Measurements from ENCODE around the gene ERC1.
"Not testable (repeated sequence)": the region's sequence is repeated elsewhere in the genome, so short reads cannot be mapped to it uniquely, and the experiment has no call there.

Gene ERC1

GRCh38 chr12:1205512-1206060, 214.6 kb downstream of the ERC1 start:
- H3K4me3 ChIP-seq (ENCODE audit: low read depth, low read length) = no peak overlapping the region
- H3K4me1 ChIP-seq (ENCODE audit: control insufficient read depth, insufficient read depth, low read length) = peaks cover 21% of the 10 kb centered on the region
- no peak overlapping the region for H3K9ac ChIP-seq (ENCODE audit: low read length)
- H3K27me3 ChIP-seq (ENCODE audit: control insufficient read depth, insufficient read depth, low read length) = no peaks in the 10 kb centered on the region
- H3K27ac ChIP-seq (ENCODE audit: low read depth, low read length) = no peak overlapping the region
- H3K9me3 ChIP-seq (ENCODE audit: control insufficient read depth, insufficient read depth, low read depth, low read length) = no peaks in the 10 kb centered on the region
- H3K36me3 ChIP-seq (ENCODE audit: control insufficient read depth, insufficient read depth, low read length) = no peaks in the 10 kb centered on the region

DNA sequence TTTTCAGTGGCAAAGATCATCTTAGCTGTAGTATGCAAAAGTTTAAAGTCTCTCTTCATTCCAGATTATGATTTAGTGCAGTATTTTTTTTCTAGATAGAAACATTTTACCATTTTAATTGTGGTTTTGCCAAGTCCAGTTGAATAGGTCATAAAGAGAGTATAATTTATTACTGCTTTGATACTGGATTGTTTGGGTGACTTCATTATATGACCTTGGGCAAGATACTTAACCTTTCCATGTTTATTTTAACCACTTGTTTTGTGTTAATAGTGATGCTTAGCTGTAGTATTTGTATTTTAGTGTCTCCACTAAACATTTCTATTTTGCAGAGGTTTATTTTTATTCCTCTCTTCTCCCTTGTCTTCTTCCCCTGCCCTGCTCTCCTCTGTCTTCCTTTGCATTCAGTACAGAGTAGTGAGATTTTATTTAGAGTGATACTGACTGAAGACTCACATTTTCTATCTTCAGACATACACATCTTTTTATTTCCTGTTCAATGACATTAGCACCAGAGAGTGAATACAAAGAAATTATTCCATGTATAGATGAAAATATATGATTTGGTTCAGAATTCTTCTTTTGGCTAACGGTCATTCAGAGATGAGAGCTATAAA, 215.2 kb downstream of the ERC1 start:
- Histone ChIP-seq H3K27me3 (ENCODE audit: control insufficient read depth, insufficient read depth, low read length) (no peaks in the 10 kb centered on the region), H3K27ac (ENCODE audit: low read depth, low read length) (no peak overlapping the region), H3K4me1 (ENCODE audit: control insufficient read depth, insufficient read depth, low read length) (peaks cover 21% of the 10 kb centered on the region), H3K4me3 (ENCODE audit: low read depth, low read length) (no peak overlapping the region), H3K9me3 (ENCODE audit: control insufficient read depth, insufficient read depth, low read depth, low read length) (no peaks in the 10 kb centered on the region), H3K36me3 (ENCODE audit: control insufficient read depth, insufficient read depth, low read length) (no peaks in the 10 kb centered on the region), H3K9ac (ENCODE audit: low read length) (no peak overlapping the region)

GRCh38 chr12:1207276-1207675, 216.3 kb downstream of the ERC1 start:
- no peaks in the 10 kb centered on the region for H3K27me3 ChIP-seq (ENCODE audit: control insufficient read depth, insufficient read depth, low read length)
- H3K4me1 ChIP-seq (ENCODE audit: control insufficient read depth, insufficient read depth, low read length) = peaks cover 26% of the 10 kb centered on the region
- no peaks in the 10 kb centered on the region for H3K9me3 ChIP-seq (ENCODE audit: control insufficient read depth, insufficient read depth, low read depth, low read length)
- H3K9ac ChIP-seq (ENCODE audit: low read length) = no peak overlapping the region
- no peak overlapping the region for H3K4me3 ChIP-seq (ENCODE audit: low read depth, low read length)
- no peak overlapping the region for H3K27ac ChIP-seq (ENCODE audit: low read depth, low read length)
- H3K36me3 ChIP-seq (ENCODE audit: control insufficient read depth, insufficient read depth, low read length) = no peaks in the 10 kb centered on the region

- not testable (repeated sequence) for H3K36me3 ChIP-seq (ENCODE audit: control insufficient read depth, insufficient read depth, low read length); H3K4me3 ChIP-seq (ENCODE audit: low read depth, low read length); H3K9ac ChIP-seq (ENCODE audit: low read length); H3K27me3 ChIP-seq (ENCODE audit: control insufficient read depth, insufficient read depth, low read length); H3K9me3 ChIP-seq (ENCODE audit: control insufficient read depth, insufficient read depth, low read depth, low read length); H3K27ac ChIP-seq (ENCODE audit: low read depth, low read length)
- peaks cover 25% of the 10 kb centered on the region for H3K4me1 ChIP-seq (ENCODE audit: control insufficient read depth, insufficient read depth, low read length)
Observed at GRCh38 chr12:1208719-1209118, 217.7 kb downstream of the ERC1 start.

GRCh38 chr12:1212526-1212925, 221.5 kb downstream of the ERC1 start:
- H3K27me3 ChIP-seq (ENCODE audit: control insufficient read depth, insufficient read depth, low read length) = no peaks in the 10 kb centered on the region
- no peak overlapping the region for H3K27ac ChIP-seq (ENCODE audit: low read depth, low read length)
- no peak overlapping the region for H3K4me3 ChIP-seq (ENCODE audit: low read depth, low read length)
- peaks cover 13% of the 10 kb centered on the region for H3K4me1 ChIP-seq (ENCODE audit: control insufficient read depth, insufficient read depth, low read length)
- H3K9ac ChIP-seq (ENCODE audit: low read length) = no peak overlapping the region
- H3K9me3 ChIP-seq (ENCODE audit: control insufficient read depth, insufficient read depth, low read depth, low read length) = no peaks in the 10 kb centered on the region
- no peaks in the 10 kb centered on the region for H3K36me3 ChIP-seq (ENCODE audit: control insufficient read depth, insufficient read depth, low read length)

DNA sequence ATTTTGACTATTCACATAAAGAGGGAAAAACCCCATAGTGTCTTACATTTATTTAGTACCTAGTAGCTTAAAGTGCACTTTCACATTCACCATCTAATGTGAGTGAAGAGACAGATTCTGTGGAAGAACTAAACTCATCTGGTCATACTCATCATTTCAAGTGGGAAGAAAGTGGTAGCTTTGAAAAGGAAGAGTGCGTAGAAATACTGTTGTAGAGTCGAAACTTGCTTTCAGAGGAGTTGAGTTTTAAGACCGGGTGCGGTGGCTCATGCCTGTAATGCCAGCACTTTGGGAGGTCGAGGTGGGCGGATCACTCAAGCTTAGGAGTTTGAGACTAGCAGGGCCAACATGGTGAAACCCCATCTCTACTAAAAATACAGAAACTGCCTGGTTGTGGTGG, 222.2 kb downstream of the ERC1 start:
- Histone ChIP-seq H3K36me3 (ENCODE audit: control insufficient read depth, insufficient read depth, low read length) (no peaks in the 10 kb centered on the region), H3K4me1 (ENCODE audit: control insufficient read depth, insufficient read depth, low read length) (peaks cover 14% of the 10 kb centered on the region), H3K27me3 (ENCODE audit: control insufficient read depth, insufficient read depth, low read length) (no peaks in the 10 kb centered on the region), H3K9me3 (ENCODE audit: control insufficient read depth, insufficient read depth, low read depth, low read length) (no peaks in the 10 kb centered on the region), H3K9ac (ENCODE audit: low read length) (no peak overlapping the region), H3K27ac (ENCODE audit: low read depth, low read length) (no peak overlapping the region), H3K4me3 (ENCODE audit: low read depth, low read length) (no peak overlapping the region)

DNA sequence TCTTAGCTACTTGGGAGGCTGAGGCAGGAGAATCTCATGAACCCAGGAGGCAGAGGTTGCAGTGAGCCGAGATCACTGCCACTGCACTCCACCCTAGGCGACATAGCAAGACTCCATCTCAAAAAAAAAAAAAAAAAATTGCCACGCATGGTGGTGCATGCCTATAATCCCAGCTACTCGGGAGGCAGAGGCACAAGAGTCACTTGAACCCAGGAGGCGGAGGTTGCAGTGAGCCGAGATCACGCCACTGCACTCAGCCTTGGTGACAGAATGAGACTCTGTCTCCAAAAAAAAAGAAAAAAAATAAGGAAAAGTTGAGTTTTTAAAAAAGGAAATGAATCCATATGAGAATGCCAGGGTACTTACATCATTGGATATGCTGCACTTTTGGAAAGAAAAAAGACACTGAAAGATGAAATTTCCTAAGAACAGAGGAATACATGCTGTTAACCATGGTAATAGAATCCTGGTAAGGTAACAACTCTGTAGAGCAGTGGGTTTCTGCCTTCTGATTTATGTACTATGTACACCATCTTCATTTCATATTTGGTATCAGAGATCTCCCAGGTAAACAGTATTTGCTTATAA, 222.7 kb downstream of the ERC1 start:
- Histone ChIP-seq H3K27ac (ENCODE audit: low read depth, low read length) (no peak overlapping the region), H3K9me3 (ENCODE audit: control insufficient read depth, insufficient read depth, low read depth, low read length) (no peaks in the 10 kb centered on the region), H3K4me3 (ENCODE audit: low read depth, low read length) (no peak overlapping the region), H3K36me3 (ENCODE audit: control insufficient read depth, insufficient read depth, low read length) (no peaks in the 10 kb centered on the region), H3K4me1 (ENCODE audit: control insufficient read depth, insufficient read depth, low read length) (peaks cover 14% of the 10 kb centered on the region), H3K27me3 (ENCODE audit: control insufficient read depth, insufficient read depth, low read length) (no peaks in the 10 kb centered on the region), H3K9ac (ENCODE audit: low read length) (no peak overlapping the region)

DNA sequence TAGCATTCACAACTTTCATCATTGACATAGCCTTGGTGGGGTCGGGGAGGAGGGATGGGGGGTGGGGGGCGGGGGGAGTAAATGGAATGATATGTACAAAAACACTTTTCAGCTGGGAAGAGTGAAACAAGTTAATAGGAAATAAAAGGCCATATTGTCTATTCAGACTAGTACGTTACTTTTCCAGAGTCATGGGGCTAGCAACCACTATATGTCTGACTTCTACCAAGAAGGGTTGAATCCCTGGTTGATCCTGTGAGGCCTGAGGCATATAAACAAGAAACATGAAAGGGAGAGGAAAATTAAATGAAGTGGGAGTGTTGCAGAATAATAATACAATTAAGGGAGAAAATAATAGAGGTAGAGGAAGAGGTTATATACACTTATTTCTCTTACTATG, 225.5 kb downstream of the ERC1 start:
- H3K4me3 ChIP-seq (ENCODE audit: low read depth, low read length) = no peak overlapping the region
- H3K36me3 ChIP-seq (ENCODE audit: control insufficient read depth, insufficient read depth, low read length) = no peaks in the 10 kb centered on the region
- H3K9me3 ChIP-seq (ENCODE audit: control insufficient read depth, insufficient read depth, low read depth, low read length) = no peaks in the 10 kb centered on the region
- H3K27ac ChIP-seq (ENCODE audit: low read depth, low read length) = no peak overlapping the region
- no peaks in the 10 kb centered on the region for H3K27me3 ChIP-seq (ENCODE audit: control insufficient read depth, insufficient read depth, low read length)
- H3K9ac ChIP-seq (ENCODE audit: low read length) = no peak overlapping the region
- peaks cover 14% of the 10 kb centered on the region for H3K4me1 ChIP-seq (ENCODE audit: control insufficient read depth, insufficient read depth, low read length)

- Histone ChIP-seq H3K27me3 (ENCODE audit: control insufficient read depth, insufficient read depth, low read length) (no peaks in the 10 kb centered on the region), H3K36me3 (ENCODE audit: control insufficient read depth, insufficient read depth, low read length) (no peaks in the 10 kb centered on the region), H3K27ac (ENCODE audit: low read depth, low read length) (no peak overlapping the region), H3K9me3 (ENCODE audit: control insufficient read depth, insufficient read depth, low read depth, low read length) (no peaks in the 10 kb centered on the region), H3K4me3 (ENCODE audit: low read depth, low read length) (no peak overlapping the region), H3K9ac (ENCODE audit: low read length) (no peak overlapping the region), H3K4me1 (ENCODE audit: control insufficient read depth, insufficient read depth, low read length) (peaks cover 7% of the 10 kb centered on the region)
Observed at GRCh38 chr12:1217191-1217949, 226.3 kb downstream of the ERC1 start.

GRCh38 chr12:1218369-1218768, 227.3 kb downstream of the ERC1 start:
- H3K27me3 ChIP-seq (ENCODE audit: control insufficient read depth, insufficient read depth, low read length) = no peaks in the 10 kb centered on the region
- H3K4me1 ChIP-seq (ENCODE audit: control insufficient read depth, insufficient read depth, low read length) = 0 out of 2 replicates have a peak, but pooled peaks cover 6% of the 10 kb centered on the region
- no peak overlapping the region for H3K27ac ChIP-seq (ENCODE audit: low read depth, low read length)

More at GRCh38 chr12:1218369-1218768, 227.3 kb downstream of the ERC1 start:
- Histone ChIP-seq H3K9ac (ENCODE audit: low read length) (no peak overlapping the region), H3K9me3 (ENCODE audit: control insufficient read depth, insufficient read depth, low read depth, low read length) (no peaks in the 10 kb centered on the region), H3K4me3 (ENCODE audit: low read depth, low read length) (no peak overlapping the region), H3K36me3 (ENCODE audit: control insufficient read depth, insufficient read depth, low read length) (no peaks in the 10 kb centered on the region)

Data from HUES6 (cell line).